Stimulated activated CD8-positive, alpha-beta memory T cell treated with anti-CD3 and anti-CD28 coated beads, Interleukin-15, amount 100 ng/mL, for 48 hours (primary cell): Measurements from ENCODE around the gene CIT.

Experiments used
- DNase-seq, 2 donors: peaks; one replicate each; pipeline ENCODE4 v3.0.0-alpha.2; 2020; ENCODE audit warnings: low read depth in 2 of 2

Gene CIT

DNA sequence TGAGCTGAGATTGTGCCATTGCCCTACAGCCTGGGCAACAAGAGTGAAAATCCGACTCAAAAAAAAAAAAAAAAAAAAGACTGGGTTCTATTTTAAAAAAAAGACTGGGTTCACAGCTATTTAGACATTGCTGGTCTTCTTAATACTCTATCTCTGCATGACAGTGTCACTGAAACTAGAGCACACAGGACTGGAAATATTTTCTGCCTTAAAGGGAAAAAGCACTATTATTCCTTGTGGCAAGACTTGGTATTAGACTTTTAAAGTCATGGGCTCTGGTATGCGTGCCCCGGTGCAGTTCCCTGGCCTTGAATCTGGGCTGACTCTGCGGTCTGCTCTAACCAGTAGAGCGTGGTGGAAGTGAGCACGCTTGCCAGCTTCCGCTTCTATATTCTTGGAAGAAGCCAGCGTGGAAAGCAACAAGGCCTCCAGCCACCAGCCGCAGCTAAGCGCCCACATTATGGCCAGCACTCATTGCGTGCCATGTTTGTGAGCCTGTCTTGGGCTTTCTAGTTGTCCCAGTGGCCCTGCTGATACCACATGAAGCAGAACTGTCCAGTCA lies 177.8 kb downstream of the CIT start:
- no peak for DNase-seq

- DNase-seq: no peak
These were observed 180.2 kb downstream of the CIT start for GRCh38 chr12:119696943-119697342.

GRCh38 chr12:119695034-119695433 lies 182.1 kb downstream of the CIT start:
- no peak for DNase-seq

DNA sequence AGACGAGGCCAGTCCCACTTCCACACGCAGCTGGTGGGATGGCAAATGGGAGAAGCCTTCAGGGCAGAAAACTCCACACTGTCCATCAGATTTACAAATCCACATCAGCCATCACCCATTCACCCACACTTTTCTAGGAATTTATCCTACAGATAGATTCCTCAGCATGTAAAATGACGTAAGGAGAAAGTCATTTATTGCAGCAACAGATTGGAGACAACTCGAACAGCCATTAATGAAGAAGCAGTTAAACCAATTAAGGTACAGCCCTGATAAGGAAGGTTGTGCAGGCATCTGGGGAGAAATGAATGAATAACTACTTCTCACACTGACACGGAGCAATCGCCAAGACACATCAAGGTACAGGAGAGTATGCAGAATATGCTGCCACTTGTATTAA lies 183.0 kb downstream of the CIT start:
- no peak for DNase-seq

DNA sequence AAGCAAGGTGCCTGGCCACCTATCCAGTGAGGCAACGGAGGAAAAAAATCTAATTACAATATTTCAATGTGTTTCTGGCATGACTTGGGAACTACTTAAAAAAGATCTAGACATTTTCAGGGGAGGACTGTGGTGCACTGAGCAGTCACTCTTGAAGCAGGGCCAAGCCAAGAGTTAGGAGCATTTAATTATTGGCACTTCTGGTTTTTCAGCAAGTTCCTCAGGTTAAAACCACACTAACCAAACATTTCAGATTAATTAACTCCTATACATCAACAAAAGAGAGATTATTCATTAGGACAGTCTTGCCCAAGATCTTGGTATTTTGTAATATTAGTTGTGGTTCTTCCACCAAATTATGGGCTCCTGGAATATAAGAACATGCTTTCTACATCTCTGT lies 183.6 kb downstream of the CIT start:
- DNase-seq: no peak

GRCh38 chr12:119692997-119693396 lies 184.1 kb downstream of the CIT start:
- no peak for DNase-seq

DNA sequence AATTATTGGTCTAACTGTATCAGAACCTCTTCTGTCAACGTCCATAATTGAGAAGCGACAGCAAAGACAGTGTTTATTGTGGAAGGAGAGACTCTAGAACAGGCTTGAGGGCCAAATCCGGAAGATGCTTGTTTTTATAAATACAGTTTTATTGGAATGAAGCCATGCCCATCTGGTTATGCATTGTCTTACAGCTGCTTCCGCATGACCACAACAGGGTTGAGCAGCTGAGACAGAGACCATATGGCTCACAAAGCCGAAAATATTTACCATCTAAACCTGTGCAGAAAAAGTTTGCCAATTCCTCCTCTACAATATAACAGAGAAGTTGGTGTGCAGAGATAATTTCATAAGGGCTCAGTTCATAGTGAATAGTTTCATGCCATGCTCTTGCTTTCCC lies 184.7 kb downstream of the CIT start:
- DNase-seq: no peak

GRCh38 chr12:119691202-119691810 lies 185.8 kb downstream of the CIT start:
- no peak for DNase-seq

DNA sequence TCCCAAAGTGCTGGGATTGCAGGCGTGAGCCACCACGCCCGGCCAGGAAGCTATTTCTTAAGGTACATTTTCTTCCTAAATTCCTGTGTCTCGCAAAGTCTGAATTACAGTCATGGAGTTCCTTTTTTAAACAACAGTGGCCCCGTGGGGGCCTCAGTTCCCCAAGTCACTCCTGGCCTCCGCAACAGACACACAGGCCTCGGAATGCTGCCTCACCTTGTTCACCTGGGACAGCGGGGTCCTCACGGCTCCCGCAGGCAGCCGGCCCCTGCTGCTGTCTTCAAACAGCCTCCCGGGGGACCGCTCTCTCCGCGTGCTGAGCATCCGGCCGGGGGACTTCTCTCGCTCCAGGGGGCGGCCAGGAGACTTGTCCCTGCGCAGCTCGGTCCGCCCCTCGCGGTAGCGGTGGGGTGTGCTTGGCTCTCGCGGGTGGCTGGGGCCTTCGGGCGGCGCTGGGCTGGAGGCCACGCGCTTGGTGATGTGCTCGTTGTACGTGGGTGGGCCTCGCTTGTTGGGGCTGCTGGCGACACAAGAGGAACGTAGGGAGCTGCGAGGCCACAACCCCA lies 187.1 kb downstream of the CIT start:
- no peak for DNase-seq

- no peak for DNase-seq
These were observed 189.2 kb downstream of the CIT start for GRCh38 chr12:119687879-119688278.

DNA sequence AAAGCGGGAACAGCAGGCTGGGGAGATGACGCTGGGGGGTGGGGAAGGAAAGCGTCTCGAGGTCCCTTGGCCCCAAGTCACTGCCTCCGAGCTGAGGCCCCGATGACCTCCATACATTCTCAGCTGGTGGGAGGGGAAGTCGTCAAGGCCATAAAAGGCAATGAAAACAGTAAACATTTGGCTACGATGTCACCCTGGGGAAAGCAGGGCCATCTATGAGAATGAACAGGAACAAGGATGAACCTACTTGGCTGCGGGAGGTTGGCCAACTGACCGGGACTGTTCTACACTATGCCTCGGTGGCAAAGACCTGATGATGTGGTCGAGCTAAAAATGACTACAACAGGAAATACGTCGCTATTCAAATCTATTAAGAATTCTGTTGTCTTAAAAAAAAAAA lies 189.7 kb downstream of the CIT start:
- DNase-seq: no peak

GRCh38 chr12:119686776-119687175 lies 190.3 kb downstream of the CIT start:
- no peak for DNase-seq

- DNase-seq: no peak
These were observed 190.8 kb downstream of the CIT start for GRCh38 chr12:119686355-119686754.

DNA sequence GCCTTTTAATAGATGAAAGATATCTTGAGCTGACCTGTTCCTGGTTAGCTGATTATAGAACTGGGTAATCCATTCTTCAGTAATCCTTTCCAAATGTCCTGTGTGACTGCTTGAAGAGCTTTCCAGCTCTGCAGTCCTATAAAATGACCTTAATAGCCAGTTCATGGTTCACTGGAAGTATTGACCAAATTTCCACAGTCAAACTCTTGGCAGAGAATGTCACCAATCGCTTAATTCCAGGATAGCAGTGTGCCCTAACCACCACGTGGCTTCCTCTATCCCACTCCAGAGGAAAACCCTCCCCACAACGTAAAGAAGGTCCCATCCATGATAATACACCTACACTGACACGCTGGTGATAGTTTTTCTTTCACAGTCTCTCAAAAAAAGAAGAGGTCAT lies 191.7 kb downstream of the CIT start:
- DNase-seq: no peak

DNA sequence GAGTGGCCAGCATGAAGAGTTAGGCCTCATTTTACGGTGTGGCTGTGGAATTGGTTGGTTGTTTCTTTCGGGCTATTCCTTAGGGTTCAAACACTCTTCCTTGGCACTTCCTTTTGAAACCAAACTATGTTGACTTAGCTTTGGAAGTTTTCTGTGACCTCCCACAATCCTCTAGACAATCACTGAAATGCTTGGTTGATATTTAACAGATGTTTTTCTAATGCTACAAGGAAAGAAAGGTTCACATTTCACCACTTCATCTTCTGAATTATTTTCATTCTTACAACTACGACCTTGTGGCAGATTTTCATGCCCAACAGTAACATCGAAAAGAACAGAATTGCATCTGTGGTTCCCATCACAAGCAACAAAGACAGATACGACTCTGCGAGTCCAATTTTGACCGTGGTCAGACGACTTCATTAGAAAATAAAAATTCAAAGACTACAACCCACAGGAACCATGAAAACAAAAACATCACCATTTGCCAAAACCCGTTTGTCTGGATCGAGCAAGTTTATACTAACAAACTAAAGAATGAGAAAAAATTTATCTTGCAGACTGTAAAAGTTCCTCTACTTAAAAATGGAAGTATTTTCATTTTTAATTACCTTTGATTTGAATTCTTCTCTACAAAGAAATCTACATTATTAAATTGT lies 192.3 kb downstream of the CIT start:
- DNase-seq: no peak

GRCh38 chr12:119683816-119684215 lies 193.3 kb downstream of the CIT start:
- DNase-seq: no peak

- no peak for DNase-seq
These were observed 193.7 kb downstream of the CIT start for GRCh38 chr12:119683413-119683812.

DNA sequence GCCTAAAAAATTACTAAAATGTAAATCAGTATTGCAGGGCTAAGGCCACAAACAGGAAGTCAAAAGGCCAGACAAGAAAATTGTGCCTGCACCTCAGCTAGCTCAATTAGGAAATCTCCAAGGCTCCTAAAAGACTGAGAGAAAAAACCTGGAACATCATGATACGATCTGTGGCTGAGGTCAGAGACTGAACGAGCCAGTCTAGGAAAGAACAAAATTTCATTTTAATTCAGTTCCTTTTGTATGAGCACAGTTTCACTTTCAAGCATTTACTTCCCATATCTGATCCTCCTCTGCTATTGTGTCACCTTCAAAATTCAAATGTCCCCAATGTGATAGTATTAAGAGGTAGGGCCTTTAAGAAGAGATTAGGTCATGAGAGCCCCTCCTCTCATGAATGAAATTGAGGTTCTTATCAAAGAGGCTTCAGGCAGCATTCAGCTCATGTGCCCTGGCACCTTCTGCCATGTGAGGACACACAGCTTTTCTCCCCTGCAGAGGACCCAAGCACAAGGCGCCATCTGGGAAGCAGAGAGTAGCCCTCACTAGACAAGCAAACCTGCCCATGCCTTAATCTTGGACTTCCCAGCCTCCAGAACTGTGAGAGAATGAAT lies 194.4 kb downstream of the CIT start:
- no peak for DNase-seq

DNA sequence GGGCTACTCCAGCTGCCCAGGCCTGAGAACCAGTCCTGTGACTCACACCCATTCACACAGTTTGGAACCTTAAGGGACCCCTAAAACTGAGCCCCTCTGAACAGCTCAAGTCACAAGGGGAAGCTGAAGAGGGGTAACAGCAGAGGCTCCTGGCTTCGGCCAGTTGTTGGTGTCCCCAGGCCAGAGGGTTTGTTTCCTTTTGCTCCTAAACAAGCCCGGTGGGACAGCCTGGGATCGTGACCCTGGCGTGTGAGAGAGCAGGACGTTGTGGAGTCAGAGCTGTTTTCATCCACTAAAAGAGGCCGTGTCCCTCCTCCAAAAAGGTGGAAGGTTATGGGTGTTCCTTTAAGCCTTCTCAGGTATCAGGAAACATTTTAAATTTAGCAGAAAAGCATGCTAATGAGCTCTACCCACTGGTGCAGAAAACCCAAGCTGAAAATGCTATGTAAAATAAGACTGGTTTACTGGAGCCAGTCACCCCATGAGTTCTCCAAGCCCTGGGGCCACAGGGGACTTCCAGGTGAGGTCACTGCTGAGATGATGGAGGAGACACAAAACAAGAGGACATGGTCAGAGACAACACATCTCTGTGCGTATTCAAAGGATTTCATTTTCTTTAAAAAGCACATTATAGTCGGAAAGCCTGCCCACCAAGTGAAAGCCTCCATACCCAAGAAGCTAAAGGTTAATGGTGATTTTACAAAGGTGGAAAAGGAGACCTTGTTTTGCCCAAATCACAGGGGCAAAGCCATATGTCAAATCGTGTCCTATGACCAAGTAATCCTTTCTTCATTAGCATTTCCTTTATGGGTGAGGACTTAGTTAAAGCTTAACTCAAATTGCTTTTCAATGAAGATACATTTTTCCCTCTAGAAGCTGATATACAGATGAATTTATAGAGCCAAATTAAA lies 195.1 kb downstream of the CIT start:
- no peak for DNase-seq

- DNase-seq: no peak
These were observed 196.0 kb downstream of the CIT start for GRCh38 chr12:119681111-119681510.

- DNase-seq: no peak
These were observed 197.6 kb downstream of the CIT start for GRCh38 chr12:119679490-119679889.

GRCh38 chr12:119679081-119679480 lies 198.0 kb downstream of the CIT start:
- no peak for DNase-seq
